Measurements from ENCODE around the gene KANSL1. TPM values are rescaled to one million over a fixed set of nuclear protein-coding genes. Genes with fewer than 3 reads are reported as not detected.

KANSL1 gene
- total and polyA plus RNA-seq, 2 experiments from 2014 or later, result 49.0 to 206 TPM

DNA sequence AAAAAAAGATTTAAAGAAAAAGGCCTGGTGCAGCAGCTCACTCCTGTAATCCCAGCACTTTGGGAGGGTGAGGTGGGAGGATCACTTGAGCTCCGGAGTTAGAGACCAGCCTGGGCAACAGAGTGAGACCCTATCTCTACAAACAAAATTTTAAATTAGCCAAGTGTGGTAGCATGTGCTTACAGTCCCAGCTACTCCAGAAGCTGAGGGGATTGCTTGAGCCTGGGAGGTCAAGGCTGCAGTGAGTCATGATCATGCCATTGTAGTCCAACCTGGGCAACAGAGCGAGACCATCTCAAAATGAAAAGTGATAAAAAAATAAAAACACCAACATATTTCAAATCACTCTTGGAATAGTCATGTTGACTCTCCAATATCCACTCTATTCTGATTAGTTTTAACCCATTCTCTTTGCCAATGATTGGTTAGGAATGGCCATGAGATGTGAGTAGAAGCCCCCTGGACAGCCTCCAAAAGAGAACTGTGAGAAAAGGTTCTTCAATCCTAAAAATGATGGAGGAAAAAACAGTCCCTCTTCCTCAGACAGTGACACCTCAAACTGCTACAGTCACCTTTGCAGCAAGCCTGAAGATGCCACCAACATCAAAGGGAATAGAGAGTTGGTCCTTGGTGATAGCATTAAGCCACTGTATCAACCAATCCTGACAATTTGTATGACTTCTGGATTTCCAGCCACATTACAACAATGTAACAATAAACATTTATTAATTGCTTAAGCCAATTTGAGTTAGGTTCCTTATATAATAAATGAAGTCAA lies 2.9 kb upstream of the KANSL1 start:
- H3K27ac ChIP-seq (ENCODE audit: low read depth), result 0 out of 2 replicates have a peak overlapping the region, but pooled peaks have one; percentile 17
- H3F3A ChIP-seq (replicated peaks; ENCODE audit: low read depth), result 0 out of 2 replicates have a peak, but pooled peaks cover 10% of the 10 kb centered on the region
- H2AFZ ChIP-seq, result no peak overlapping the region
- H3K36me3 ChIP-seq (ENCODE audit: insufficient read depth), result no peaks in the 10 kb centered on the region
- DNase-seq (ENCODE audit: low spot score), result no peak
- H3K27me3 Mint-ChIP-seq (ENCODE audit: insufficient read depth, low read depth, poor library complexity), result peaks cover 15% of the 10 kb centered on the region
- H3K79me2 ChIP-seq (replicated peaks; ENCODE audit: insufficient read depth), result peaks cover 85% of the 10 kb centered on the region
- no peaks in the 10 kb centered on the region for H3K9me2 ChIP-seq (ENCODE audit: insufficient read depth)
- peaks cover 52% of the 10 kb centered on the region for H3K36me3 Mint-ChIP-seq (ENCODE audit: low read depth)
- no peak for ATAC-seq
- H3K4me3 ChIP-seq, result no peak overlapping the region
- peaks cover 8% of the 10 kb centered on the region for H3K4me1 Mint-ChIP-seq
- H3K4me2 ChIP-seq, result no peak overlapping the region
- H4K20me1 ChIP-seq (replicated peaks; ENCODE audit: insufficient read depth), result peaks cover 25% of the 10 kb centered on the region
- no peaks in the 10 kb centered on the region for H3K27me3 ChIP-seq (ENCODE audit: insufficient read depth)
- H3K4me1 ChIP-seq (ENCODE audit: insufficient read depth), result peaks cover 7% of the 10 kb centered on the region; the same call in 1 of the 2 replicates
- peak overlapping the region; percentile 48; the same call in 1 of the 2 replicates for H3K27ac Mint-ChIP-seq
- H3K9me3 Mint-ChIP-seq, result peaks cover 26% of the 10 kb centered on the region
- H3K4me3 Mint-ChIP-seq, result no peak overlapping the region
- TF ChIP-seq ETS1 (IDR thresholded peaks at IDR 0.05) (no peak), NANOG (IDR thresholded peaks at IDR 0.05; ENCODE audit: borderline replicate concordance) (no peak), EZH2 (IDR thresholded peaks at IDR 0.05; ENCODE audit: low read depth, unreplicated experiment) (no peak), STAT1 (IDR thresholded peaks at IDR 0.05; ENCODE audit: unreplicated experiment) (no peak), CREB1 (CRISPR knock-in tag; IDR thresholded peaks at IDR 0.05; ENCODE audit: low read depth) (no peak), CTCF (conservative IDR thresholded peaks at IDR 0.05; ENCODE audit: low read depth in 2 of 2) (no peak), EZH2phosphoT487 (IDR thresholded peaks at IDR 0.05; ENCODE audit: unreplicated experiment) (no peak), JUNB (IDR thresholded peaks at IDR 0.05; ENCODE audit: unreplicated experiment) (no peak), ZNF462 (CRISPR knock-in tag; IDR thresholded peaks at IDR 0.05) (no peak), ZNF331 (CRISPR knock-in tag; IDR thresholded peaks at IDR 0.05; ENCODE audit: low read depth) (no peak), ZNF114 (CRISPR knock-in tag; IDR thresholded peaks at IDR 0.05) (no peak), POLR2AphosphoS5 (IDR thresholded peaks at IDR 0.05; ENCODE audit: low read depth) (no peak)
- TF ChIP-seq, protein P1, sequence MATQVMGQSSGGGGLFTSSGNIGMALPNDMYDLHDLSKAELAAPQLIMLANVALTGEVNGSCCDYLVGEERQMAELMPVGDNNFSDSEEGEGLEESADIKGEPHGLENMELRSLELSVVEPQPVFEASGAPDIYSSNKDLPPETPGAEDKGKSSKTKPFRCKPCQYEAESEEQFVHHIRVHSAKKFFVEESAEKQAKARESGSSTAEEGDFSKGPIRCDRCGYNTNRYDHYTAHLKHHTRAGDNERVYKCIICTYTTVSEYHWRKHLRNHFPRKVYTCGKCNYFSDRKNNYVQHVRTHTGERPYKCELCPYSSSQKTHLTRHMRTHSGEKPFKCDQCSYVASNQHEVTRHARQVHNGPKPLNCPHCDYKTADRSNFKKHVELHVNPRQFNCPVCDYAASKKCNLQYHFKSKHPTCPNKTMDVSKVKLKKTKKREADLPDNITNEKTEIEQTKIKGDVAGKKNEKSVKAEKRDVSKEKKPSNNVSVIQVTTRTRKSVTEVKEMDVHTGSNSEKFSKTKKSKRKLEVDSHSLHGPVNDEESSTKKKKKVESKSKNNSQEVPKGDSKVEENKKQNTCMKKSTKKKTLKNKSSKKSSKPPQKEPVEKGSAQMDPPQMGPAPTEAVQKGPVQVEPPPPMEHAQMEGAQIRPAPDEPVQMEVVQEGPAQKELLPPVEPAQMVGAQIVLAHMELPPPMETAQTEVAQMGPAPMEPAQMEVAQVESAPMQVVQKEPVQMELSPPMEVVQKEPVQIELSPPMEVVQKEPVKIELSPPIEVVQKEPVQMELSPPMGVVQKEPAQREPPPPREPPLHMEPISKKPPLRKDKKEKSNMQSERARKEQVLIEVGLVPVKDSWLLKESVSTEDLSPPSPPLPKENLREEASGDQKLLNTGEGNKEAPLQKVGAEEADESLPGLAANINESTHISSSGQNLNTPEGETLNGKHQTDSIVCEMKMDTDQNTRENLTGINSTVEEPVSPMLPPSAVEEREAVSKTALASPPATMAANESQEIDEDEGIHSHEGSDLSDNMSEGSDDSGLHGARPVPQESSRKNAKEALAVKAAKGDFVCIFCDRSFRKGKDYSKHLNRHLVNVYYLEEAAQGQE (IDR thresholded peaks at IDR 0.05; ENCODE audit: unreplicated experiment), result no peak
